GM19043 (cell line): ENCODE data around the gene SLC23A2.

Experiments
- ATAC-seq: cut with Tn5 transposase; IDR thresholded peaks from one replicate; pipeline ENCODE4 v1.9.1; 2021; ENCODE audit warnings: low read depth; ENCODE audit not compliant: unreplicated experiment

Gene SLC23A2

GRCh38 chr20:4912380-4913142 lies 88.7 kb downstream of the SLC23A2 start:
- no peak for ATAC-seq

- no peak for ATAC-seq
These were observed 90.4 kb downstream of the SLC23A2 start for GRCh38 chr20:4910951-4911350.

DNA sequence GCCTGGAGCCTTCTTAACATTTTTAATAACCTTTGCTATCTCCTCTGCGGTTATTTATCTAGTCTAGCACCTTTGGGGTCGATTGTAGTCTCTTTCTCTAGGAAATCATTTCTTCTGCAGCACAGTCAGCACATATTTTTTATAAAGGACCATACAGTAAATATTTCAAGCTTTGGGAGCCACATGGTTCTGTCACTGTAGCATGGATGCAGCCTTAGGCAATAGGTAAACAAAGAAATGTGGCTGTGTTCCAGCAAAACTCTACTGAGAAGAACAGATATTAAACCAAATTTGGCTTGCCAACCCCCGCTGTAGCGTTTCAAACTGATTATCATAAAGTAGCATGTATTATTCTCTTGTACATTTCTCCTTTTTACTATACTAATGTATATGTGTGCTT lies 95.7 kb downstream of the SLC23A2 start:
- ATAC-seq = no peak

DNA sequence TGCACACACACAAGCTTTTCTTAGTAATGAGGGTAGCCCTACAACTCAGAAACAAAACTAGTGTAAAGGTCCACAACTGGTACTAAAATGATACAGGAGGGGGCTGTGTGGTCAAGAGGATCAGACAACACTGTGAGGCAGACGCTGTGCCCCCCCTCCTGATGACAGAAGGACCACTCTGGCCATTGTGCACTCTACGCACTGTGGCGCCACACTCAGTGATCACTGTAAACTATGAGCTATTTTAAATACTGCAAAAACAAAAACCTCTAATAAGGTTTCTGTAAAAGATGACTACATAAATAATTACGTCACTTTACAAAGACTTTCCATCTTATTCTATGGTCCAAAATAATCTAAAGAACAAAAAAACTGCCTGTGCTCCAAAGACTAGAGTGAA lies 96.1 kb downstream of the SLC23A2 start:
- no peak for ATAC-seq

DNA sequence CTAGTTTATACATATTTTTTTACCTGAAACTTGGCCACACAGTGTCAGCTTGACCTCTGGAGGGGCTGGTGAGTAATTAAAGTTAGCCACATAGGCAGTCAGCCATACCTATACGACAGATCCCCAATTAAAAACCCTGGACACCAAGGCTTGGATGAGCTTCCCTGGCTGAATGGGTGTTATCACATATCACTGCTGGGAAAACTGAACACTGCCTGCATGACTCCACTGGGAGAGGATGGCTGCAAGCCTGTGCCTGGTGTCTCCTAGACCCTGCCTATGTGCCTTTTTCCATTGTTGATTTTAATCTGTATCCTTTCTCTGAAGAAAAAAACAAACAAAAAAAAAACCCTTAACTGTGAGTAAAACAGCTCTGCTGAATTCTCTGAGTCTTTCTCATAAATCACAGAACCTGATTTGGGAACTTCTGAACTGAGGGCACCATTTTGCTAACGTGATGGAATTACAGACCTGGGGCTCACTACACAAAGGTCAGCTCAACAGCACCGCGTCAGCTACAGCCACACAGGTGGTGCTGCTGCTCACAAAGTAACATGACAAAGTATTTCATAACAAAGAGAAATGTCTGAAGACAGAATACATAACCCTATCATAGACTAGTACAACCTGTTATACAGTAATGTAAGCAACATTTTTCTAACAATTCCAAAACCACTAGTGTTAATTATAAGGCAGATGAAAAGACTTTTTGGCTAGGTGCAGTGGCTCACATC lies 97.0 kb downstream of the SLC23A2 start:
- no peak for ATAC-seq

DNA sequence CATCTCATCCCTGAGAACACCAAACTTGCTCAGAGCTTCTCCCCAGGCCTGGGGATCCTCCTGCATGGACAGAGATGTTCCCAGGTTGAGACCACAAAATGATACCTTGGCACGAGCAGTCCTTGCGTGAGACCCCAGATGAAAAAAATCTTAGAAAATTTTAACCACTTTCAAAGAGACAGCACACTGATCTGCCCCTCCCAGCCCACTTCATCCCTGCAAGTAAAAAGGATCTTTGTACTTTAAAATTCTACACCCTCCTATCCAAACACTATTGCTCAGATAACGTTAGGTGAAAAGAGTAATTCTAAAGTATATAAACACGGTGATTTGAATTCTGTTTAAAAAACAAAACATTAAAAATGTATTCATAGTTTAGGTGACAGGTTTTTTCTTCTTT lies 98.5 kb downstream of the SLC23A2 start:
- ATAC-seq = no peak

- ATAC-seq = no peak
These were observed 100.1 kb downstream of the SLC23A2 start for GRCh38 chr20:4901031-4901818.

DNA sequence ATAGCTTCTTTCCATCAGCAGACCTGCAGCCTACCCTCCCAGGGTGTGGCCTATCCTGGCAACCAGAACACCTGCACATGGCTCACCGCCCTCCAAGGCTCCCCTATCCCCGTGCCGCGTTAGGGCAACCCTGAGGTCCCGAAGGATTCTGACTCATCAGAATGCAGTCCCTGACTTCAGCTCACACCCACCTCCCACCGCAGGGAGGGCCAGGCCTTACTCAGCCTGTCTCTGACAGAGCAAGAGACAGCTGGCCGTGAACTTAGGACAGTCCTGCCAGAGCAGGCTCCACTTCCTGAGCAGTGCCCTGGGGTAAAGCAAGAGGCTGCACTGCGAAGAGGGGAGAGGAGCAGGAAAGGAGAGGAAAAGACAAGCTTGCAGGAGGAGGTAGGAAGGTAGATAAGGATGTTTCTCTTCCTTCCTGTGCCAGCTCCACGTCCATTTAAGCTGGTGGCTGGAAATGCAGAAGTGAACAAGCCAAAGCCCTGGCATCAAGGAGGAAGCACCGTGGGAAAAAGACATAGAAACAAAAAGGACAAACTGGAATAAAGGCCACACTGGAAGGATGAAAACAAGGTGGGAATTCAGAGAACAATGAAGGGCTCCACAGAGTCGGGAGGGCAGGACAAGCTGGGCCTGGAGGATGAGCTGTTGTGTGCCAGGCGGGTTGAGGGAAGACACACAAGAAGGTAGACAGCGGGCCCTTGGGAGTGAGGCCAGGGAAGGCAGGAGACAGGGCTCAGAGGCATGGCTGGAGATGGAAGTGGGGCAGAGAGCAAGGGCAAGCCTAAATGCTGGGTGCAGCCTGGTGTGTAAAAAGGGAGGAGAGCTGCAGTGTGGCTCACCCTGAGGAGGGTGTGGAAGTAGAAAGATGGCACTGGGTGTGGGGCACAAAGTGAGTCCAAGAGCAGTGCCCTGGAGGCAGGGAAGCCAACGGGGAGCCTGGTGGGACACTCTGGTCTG lies 102.7 kb downstream of the SLC23A2 start:
- ATAC-seq = no peak

GRCh38 chr20:4897600-4897999 lies 103.7 kb downstream of the SLC23A2 start:
- no peak for ATAC-seq

- no peak for ATAC-seq
These were observed 104.3 kb downstream of the SLC23A2 start for GRCh38 chr20:4896971-4897497.

- ATAC-seq = no peak
These were observed 105.1 kb downstream of the SLC23A2 start for GRCh38 chr20:4896119-4896702.

- ATAC-seq = no peak
These were observed 106.3 kb downstream of the SLC23A2 start for GRCh38 chr20:4894981-4895381.

DNA sequence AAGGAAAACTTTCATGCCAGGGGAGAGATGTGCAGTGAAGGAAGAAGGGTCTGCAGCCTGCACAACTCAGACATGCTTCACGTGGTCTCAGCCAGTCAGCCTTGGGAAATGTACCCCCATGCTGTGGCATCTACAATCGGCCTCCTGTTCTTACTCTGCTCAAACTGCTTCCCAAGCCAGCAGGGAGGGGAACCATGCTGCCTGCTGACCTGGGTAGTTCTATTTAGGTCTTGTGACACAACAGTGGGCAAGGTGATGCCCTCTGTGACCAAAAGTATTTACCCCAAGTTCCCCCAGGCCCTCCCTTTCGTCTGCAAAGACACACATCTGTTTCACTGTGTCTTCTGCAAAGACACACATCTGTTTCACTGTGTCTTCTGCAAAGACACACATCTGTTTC lies 106.9 kb downstream of the SLC23A2 start:
- no peak for ATAC-seq

GRCh38 chr20:4893709-4894108 lies 107.6 kb downstream of the SLC23A2 start:
- no peak for ATAC-seq

DNA sequence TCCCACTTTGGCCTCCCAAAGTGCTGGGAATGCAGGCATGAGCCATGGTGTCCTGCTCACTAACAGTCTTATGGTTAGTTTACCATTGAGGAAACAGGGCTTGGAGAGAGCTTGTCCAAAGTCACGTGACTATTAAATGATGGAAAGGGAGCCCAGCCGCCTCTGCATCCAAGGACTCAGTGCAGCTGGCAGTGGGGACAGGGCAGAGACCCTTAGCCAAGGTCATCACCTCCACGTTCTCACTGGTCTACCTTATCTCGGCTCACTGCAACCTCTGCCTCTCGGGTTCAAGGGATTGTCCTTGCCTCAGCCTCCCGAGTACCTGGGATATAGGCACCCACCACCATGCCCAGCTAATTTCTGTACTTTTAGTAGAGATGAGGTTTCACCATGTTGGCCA lies 109.3 kb downstream of the SLC23A2 start:
- ATAC-seq = no peak

DNA sequence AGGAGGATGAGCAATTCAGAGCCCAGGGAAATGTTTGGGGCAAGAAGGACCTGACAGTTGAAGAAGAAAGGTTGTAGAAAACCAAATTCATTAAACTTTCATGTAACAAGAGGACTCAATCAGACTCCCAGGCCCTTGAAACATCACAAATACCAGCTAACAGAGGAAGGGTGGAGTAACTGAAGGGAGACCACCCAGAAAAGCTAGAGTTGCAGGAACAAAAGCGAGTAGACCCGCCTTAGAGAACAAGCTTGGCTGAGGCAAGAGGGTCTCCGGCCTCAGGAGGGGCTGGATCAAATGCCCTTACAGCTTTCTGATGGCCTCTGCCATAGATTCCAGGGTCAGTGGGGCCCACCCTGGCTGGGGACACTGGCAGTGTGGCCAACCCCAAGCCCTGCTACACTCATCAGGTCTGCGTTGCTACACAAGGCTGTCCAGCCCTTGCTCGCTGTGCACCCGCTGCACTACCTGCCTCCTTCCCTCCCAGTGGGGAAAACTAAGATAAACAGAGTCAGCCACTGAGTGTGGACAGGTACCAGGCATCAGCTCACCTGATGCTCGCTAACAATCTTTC lies 110.0 kb downstream of the SLC23A2 start:
- ATAC-seq = no peak

DNA sequence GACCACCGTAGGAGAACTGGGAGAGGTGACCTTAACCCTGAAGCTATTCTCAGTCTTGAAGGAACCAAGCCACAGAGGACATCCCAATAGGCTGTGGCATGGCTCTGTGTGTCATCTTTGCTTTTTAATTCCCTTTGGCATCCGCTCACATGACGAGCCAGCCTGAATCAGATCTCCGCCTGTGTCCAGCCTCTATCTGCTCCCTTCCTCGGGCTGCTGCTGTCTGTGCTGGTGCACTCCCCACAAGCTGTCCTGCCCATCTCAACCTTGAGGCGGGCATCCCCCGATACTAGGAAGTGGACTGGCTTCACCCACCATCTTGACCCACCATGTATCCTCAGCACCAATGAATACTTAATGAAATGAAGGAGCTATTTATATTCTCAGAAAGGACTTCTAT lies 111.9 kb downstream of the SLC23A2 start:
- no peak for ATAC-seq

DNA sequence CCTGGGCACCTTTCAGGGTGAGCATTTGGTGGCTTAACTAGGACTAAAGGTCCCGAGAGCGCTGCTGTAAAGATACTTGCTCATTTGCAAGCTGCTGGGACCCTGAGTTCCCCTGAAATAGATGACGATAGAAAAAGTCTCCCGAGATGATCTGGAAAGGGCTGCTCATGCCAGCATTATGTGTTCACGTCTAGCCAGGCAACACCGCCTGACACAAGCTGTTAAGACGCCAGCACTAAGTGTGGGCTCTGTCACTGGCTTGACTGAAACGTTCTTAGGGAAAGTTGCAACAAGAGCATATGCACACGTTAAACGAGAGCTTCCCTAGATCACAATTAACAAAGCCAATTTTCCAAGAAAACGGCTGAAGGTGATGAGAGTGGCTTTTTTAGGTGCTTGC lies 113.7 kb downstream of the SLC23A2 start:
- ATAC-seq = no peak

- ATAC-seq = no peak
These were observed 114.4 kb downstream of the SLC23A2 start for GRCh38 chr20:4886771-4887527.
